Thoracic aorta (tissue), 2 donors: ENCODE results near the gene EIF4A3. TPM values are rescaled to one million over a fixed set of nuclear protein-coding genes. Genes with fewer than 3 reads are reported as not detected.

ENCODE experiments used
- ATAC-seq: fragments of 150-250 bp; one replicate; pipeline ENCODE4 v1.8.0; 2017; ENCODE audit warnings: low read depth; ENCODE audit not compliant: insufficient number of reproducible peaks, low FRiP score
- DNase-seq: peaks from one replicate; pipeline ENCODE4 v3.0.0-alpha.2; 2020; ENCODE audit warnings: low spot score
- H3K27ac ChIP-seq, 2 donors: fragments of 200-600 bp; sonication (generic); 1 replicate in 1 of 2; 2 replicates in 1 of 2; pipeline ENCODE4 v1.5.1; 2016; ENCODE audit warnings: mild to moderate bottlenecking in 2 of 2, moderate library complexity in 2 of 2
- H3K27me3 ChIP-seq: fragments of 200-600 bp; sonication (generic); replicated peaks from 2 replicates; pipeline ENCODE4 v1.6.0; 2016; ENCODE audit warnings: mild to moderate bottlenecking; ENCODE audit not compliant: insufficient read depth
- H3K36me3 ChIP-seq: fragments of 200-600 bp; sonication (generic); one replicate; pipeline ENCODE4 v1.5.1; 2016
- H3K4me1 ChIP-seq, 2 donors: fragments of 200-600 bp; sonication (generic); 1 replicate in 1 of 2; 2 replicates in 1 of 2; pipeline versions ENCODE4 v1.5.1 to v1.6.0; 2016; ENCODE audit warnings: low read depth in 2 of 2, mild to moderate bottlenecking in 1 of 2; ENCODE audit not compliant: control insufficient read depth in 1 of 2
- H3K4me3 ChIP-seq: fragments of 200-600 bp; sonication (generic); 2 replicates; pipeline ENCODE4 v1.5.1; 2016; ENCODE audit warnings: mild to moderate bottlenecking
- H3K9me3 ChIP-seq: fragments of 200-600 bp; sonication (generic); 2 replicates; pipeline ENCODE4 v1.5.1; 2016
- total RNA-seq, 2 donors: library from RNA; depleted of rRNA; stranded (reverse); fragments of >200 nt; gene quantifications; one replicate each; pipeline versions ENCODE4 v1.1.0 to v1.2.3, GENCODE V29; 2016
- TF ChIP-seq, protein P1 (sequence below): fragments of 200-600 bp; sonication (generic); IDR thresholded peaks from one replicate; pipeline ENCODE4 v1.5.1; 2019; ENCODE audit warnings: antibody characterized with exemption

Gene EIF4A3
- total RNA-seq, 2 donors from 2014 or later = 32.6 to 39.4 TPM

DNA sequence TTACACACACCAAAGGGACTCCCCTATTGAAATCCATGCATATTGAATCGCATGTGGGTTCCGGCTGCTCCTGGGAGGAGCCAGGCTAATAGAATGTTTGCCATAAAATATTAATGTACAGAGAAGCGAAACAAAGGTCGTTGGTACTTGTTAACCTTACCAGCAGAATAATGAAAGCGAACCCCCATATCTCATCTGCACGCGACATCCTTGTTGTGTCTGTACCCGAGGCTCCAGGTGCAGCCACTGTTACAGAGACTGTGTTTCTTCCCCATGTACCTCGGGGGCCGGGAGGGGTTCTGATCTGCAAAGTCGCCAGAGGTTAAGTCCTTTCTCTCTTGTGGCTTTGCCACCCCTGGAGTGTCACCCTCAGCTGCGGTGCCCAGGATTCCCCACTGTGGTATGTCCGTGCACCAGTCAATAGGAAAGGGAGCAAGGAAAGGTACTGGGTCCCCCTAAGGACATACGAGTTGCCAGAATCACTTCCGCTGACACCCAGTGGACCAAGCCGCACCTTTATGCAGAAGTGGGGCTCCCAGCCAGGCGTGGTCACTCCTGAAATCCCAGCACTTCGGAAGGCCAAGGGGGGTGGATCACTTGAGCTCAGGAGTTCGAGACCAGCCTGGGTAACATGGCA, 43.4 kb downstream of the EIF4A3 start:
- H3K9me3 ChIP-seq = no peaks in the 10 kb centered on the region
- ATAC-seq (no peak), DNase-seq (no peak)
- TF ChIP-seq, protein P1, sequence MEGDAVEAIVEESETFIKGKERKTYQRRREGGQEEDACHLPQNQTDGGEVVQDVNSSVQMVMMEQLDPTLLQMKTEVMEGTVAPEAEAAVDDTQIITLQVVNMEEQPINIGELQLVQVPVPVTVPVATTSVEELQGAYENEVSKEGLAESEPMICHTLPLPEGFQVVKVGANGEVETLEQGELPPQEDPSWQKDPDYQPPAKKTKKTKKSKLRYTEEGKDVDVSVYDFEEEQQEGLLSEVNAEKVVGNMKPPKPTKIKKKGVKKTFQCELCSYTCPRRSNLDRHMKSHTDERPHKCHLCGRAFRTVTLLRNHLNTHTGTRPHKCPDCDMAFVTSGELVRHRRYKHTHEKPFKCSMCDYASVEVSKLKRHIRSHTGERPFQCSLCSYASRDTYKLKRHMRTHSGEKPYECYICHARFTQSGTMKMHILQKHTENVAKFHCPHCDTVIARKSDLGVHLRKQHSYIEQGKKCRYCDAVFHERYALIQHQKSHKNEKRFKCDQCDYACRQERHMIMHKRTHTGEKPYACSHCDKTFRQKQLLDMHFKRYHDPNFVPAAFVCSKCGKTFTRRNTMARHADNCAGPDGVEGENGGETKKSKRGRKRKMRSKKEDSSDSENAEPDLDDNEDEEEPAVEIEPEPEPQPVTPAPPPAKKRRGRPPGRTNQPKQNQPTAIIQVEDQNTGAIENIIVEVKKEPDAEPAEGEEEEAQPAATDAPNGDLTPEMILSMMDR = no peak
- peaks cover 2 to 16% of the 10 kb centered on the region in 2 donors for H3K4me1 ChIP-seq
- H3K4me3 ChIP-seq = no peak overlapping the region
- no peak overlapping the region for H3K27ac ChIP-seq
- no peaks in the 10 kb centered on the region for H3K36me3 ChIP-seq
- H3K27me3 ChIP-seq = no peaks in the 10 kb centered on the region

DNA sequence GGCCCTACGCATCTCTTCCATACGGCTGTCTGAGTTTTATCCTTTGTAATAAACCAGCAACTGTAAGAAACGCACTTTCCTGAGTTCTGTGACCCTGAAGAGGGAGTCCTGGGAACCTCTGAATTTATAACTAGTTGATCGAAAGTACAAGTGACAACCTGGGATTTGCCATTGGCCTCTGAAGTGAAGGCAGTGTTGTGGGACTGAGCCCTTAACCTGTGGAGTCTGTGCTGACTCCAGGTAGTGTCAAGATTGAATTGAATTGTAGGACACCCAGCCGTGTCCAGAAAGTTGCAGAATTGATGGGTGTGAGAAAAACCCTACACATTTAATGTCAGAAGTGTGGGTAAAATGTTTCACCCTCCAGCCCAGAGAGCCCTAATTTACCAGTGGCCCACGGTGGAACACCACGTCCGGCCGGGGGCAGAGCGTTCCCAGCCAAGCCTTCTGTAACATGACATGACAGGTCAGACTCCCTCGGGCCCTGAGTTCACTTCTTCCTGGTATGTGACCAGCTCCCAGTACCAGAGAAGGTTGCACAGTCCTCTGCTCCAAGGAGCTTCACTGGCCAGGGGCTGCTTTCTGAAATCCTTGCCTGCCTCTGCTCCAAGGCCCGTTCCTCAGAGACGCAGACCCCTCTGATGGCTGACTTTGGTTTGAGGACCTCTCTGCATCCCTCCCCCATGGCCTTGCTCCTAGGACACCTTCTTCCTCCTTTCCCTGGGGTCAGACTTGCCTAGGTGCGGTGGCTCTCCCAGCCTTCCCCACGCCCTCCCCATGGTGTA, 44.1 kb downstream of the EIF4A3 start:
- Histone ChIP-seq H3K36me3 (no peaks in the 10 kb centered on the region), H3K4me1 (peaks cover 2 to 16% of the 10 kb centered on the region in 2 donors), H3K4me3 (peak overlapping the region; percentile 91), H3K27me3 (no peaks in the 10 kb centered on the region), H3K27ac (no peak overlapping the region), H3K9me3 (no peaks in the 10 kb centered on the region)
- TF ChIP-seq, protein P1 = no peak
- no peak for DNase-seq
- no peak for ATAC-seq

DNA sequence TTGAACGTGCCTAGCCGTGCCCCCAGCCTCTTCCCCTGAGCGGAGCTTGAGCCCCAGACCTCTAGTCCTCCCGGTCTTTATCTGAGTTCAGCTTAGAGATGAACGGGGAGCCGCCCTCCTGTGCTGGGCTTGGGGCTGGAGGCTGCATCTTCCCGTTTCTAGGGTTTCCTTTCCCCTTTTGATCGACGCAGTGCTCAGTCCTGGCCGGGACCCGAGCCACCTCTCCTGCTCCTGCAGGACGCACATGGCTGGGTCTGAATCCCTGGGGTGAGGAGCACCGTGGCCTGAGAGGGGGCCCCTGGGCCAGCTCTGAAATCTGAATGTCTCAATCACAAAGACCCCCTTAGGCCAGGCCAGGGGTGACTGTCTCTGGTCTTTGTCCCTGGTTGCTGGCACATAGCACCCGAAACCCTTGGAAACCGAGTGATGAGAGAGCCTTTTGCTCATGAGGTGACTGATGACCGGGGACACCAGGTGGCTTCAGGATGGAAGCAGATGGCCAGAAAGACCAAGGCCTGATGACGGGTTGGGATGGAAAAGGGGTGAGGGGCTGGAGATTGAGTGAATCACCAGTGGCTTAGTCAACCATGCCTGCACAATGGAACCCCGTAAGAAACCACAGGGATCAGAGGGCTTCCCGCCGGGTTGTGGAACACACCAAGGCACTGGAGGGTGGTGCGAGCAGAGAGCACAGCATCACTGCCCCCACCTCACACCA, 44.8 kb downstream of the EIF4A3 start:
- DNase-seq (no peak), ATAC-seq (no peak)
- peak overlapping the region; percentile 47 to 59 for H3K27ac ChIP-seq

DNA sequence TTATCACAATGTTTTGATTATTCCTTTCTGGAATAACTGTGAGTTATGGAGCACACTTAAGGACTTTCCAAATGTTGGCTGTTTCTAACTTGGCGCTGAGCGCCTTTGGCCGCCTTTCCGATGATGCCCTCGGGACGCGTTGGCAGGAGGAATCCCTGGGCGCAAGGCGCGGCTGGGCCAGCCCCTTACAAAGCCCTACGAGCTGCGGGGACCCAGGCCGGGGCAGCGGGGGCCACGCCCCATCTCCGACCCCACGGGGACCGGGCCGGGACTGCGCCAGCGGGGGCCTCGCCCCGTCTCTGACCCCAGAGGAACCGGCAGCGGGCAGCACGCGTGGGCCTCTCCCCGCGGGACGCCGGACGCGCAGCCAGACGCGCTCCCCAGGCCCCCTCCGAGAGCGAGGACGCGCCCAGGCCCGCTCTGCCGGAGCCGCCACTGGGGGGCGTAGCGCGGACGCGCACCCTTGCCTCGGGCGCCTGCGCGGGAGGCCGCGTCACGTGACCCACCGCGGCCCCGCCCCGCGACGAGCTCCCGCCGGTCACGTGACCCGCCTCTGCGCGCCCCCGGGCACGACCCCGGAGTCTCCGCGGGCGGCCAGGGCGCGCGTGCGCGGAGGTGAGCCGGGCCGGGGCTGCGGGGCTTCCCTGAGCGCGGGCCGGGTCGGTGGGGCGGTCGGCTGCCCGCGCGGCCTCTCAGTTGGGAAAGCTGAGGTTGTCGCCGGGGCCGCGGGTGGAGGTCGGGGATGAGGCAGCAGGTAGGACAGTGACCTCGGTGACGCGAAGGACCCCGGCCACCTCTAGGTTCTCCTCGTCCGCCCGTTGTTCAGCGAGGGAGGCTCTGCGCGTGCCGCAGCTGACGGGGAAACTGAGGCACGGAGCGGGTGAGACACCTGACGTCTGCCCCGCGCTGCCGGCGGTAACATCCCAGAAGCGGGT, 45.6 kb downstream of the EIF4A3 start, which contains the start of gene GAA:
Gene GAA (plus strand): TSS at position 571 of the 935 bp plus-strand sequence. CDS start 3,006 bp downstream, outside the sequence.
- TF ChIP-seq, protein P1 = peak; percentile 72

More for the DNA sequence above, 44.8 kb downstream of the EIF4A3 start:
- Histone ChIP-seq H3K4me1 (peaks cover 2 to 16% of the 10 kb centered on the region in 2 donors), H3K9me3 (no peaks in the 10 kb centered on the region), H3K36me3 (no peaks in the 10 kb centered on the region), H3K4me3 (peak overlapping the region; percentile 91), H3K27me3 (no peaks in the 10 kb centered on the region)
- TF ChIP-seq, protein P1 = no peak

More for the DNA sequence above, 45.6 kb downstream of the EIF4A3 start, which contains the start of gene GAA:
- ATAC-seq = peak; percentile 82
- DNase-seq = no peak
- H3K4me3 ChIP-seq = peak within 1 kb of the TSS; percentile 91
- no peaks in the 10 kb centered on the region for H3K36me3 ChIP-seq
- H3K27me3 ChIP-seq = no peaks in the 10 kb centered on the region
- H3K27ac ChIP-seq = peak within 1 kb of the TSS; percentile 47 to 82
- peaks cover 2 to 16% of the 10 kb centered on the region in 2 donors for H3K4me1 ChIP-seq
- H3K9me3 ChIP-seq = no peaks in the 10 kb centered on the region
